ENCODE data around the gene RPL11.

DNA sequence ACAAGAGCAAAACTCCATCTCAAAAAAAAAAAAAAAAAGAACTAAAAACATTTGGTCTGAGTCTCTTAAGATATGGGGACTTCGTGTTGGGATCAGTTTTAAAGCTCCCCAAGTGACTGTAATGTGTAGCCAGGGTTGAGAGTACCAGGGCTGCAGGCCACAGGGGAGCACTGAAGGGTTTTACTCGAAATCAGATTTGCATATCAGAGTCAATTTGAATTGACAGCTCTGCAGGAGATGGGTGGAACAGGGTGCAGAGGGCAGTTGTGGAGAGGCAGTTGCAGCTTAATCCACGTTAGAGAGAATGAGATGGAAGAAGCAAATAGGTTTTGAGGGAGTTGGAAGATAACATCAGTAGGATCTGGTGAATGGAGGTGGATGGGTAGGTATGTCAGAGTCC, 31.0 kb downstream of the RPL11 start:
- TF ChIP-seq EP300 (IDR thresholded peaks at IDR 0.05; ENCODE audit: borderline replicate concordance) (no peak), RAD21 (IDR thresholded peaks at IDR 0.05; ENCODE audit: low read depth) (no peak), TCF12 (IDR thresholded peaks at IDR 0.05; ENCODE audit: low read depth) (no peak), CREB1 (IDR thresholded peaks at IDR 0.05; ENCODE audit: low read depth) (no peak), CEBPB (IDR thresholded peaks at IDR 0.05) (no peak), TEAD4 (IDR thresholded peaks at IDR 0.05) (no peak), YY1 (IDR thresholded peaks at IDR 0.05; ENCODE audit: low read depth) (no peak), TAF1 (IDR thresholded peaks at IDR 0.05; ENCODE audit: low read depth) (no peak), ZBTB7A (IDR thresholded peaks at IDR 0.05; ENCODE audit: low read depth) (no peak), NFIC (IDR thresholded peaks at IDR 0.05) (no peak)
- TF ChIP-seq, protein P1, sequence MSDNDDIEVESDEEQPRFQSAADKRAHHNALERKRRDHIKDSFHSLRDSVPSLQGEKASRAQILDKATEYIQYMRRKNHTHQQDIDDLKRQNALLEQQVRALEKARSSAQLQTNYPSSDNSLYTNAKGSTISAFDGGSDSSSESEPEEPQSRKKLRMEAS (IDR thresholded peaks at IDR 0.05): no peak
- TF ChIP-seq, protein P2, sequence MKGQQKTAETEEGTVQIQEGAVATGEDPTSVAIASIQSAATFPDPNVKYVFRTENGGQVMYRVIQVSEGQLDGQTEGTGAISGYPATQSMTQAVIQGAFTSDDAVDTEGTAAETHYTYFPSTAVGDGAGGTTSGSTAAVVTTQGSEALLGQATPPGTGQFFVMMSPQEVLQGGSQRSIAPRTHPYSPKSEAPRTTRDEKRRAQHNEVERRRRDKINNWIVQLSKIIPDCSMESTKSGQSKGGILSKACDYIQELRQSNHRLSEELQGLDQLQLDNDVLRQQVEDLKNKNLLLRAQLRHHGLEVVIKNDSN (IDR thresholded peaks at IDR 0.05): no peak
- TF ChIP-seq, protein P3, sequence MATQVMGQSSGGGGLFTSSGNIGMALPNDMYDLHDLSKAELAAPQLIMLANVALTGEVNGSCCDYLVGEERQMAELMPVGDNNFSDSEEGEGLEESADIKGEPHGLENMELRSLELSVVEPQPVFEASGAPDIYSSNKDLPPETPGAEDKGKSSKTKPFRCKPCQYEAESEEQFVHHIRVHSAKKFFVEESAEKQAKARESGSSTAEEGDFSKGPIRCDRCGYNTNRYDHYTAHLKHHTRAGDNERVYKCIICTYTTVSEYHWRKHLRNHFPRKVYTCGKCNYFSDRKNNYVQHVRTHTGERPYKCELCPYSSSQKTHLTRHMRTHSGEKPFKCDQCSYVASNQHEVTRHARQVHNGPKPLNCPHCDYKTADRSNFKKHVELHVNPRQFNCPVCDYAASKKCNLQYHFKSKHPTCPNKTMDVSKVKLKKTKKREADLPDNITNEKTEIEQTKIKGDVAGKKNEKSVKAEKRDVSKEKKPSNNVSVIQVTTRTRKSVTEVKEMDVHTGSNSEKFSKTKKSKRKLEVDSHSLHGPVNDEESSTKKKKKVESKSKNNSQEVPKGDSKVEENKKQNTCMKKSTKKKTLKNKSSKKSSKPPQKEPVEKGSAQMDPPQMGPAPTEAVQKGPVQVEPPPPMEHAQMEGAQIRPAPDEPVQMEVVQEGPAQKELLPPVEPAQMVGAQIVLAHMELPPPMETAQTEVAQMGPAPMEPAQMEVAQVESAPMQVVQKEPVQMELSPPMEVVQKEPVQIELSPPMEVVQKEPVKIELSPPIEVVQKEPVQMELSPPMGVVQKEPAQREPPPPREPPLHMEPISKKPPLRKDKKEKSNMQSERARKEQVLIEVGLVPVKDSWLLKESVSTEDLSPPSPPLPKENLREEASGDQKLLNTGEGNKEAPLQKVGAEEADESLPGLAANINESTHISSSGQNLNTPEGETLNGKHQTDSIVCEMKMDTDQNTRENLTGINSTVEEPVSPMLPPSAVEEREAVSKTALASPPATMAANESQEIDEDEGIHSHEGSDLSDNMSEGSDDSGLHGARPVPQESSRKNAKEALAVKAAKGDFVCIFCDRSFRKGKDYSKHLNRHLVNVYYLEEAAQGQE (IDR thresholded peaks at IDR 0.05; ENCODE audit: low read depth): no peak
